Stimulated activated CD4-positive, alpha-beta T cell treated with anti-CD3 and anti-CD28 coated beads, Interleukin-12 subunit alpha, Interleukin-12 subunit beta, amount 100 ng/mL, for 24 hours (primary cell): ENCODE results near the gene PARD3.

Source experiments
- DNase-seq, 2 experiments: peaks; one replicate each; pipeline ENCODE4 v3.0.0-alpha.2; 2020; ENCODE audit warnings: low read depth in 2 of 2

Gene PARD3

GRCh38 chr10:34223658-34224057 is 591.4 kb downstream of the PARD3 start:
- no peak for DNase-seq

- no peak for DNase-seq
Measured at GRCh38 chr10:34222359-34222758, 592.7 kb downstream of the PARD3 start.

GRCh38 chr10:34219753-34220548 is 595.1 kb downstream of the PARD3 start:
- DNase-seq, result no peak

GRCh38 chr10:34217524-34217923 is 597.6 kb downstream of the PARD3 start:
- DNase-seq, result no peak

GRCh38 chr10:34216348-34216945 is 598.6 kb downstream of the PARD3 start:
- DNase-seq, result no peak

GRCh38 chr10:34213805-34214197 is 601.3 kb downstream of the PARD3 start:
- no peak for DNase-seq

- no peak for DNase-seq
Measured at GRCh38 chr10:34213193-34213804, 601.8 kb downstream of the PARD3 start.

GRCh38 chr10:34207343-34207742 is 607.8 kb downstream of the PARD3 start:
- no peak for DNase-seq

- no peak for DNase-seq
Measured at GRCh38 chr10:34206935-34207268, 608.2 kb downstream of the PARD3 start.

- DNase-seq, result no peak
Measured at GRCh38 chr10:34206078-34206934, 608.8 kb downstream of the PARD3 start.

- DNase-seq, result no peak
Measured at GRCh38 chr10:34205452-34205851, 609.6 kb downstream of the PARD3 start.

- no peak for DNase-seq
Measured at GRCh38 chr10:34203966-34204630, 611.0 kb downstream of the PARD3 start.

- DNase-seq, result no peak
Measured at GRCh38 chr10:34200355-34200901, 614.7 kb downstream of the PARD3 start.

GRCh38 chr10:34198953-34199352 is 616.1 kb downstream of the PARD3 start:
- DNase-seq, result no peak

- no peak for DNase-seq
Measured at GRCh38 chr10:34196058-34196433, 619.0 kb downstream of the PARD3 start.

GRCh38 chr10:34195364-34196057 is 619.6 kb downstream of the PARD3 start:
- no peak for DNase-seq

GRCh38 chr10:34193931-34194626 is 621.0 kb downstream of the PARD3 start:
- no peak for DNase-seq

- DNase-seq, result no peak
Measured at GRCh38 chr10:34192646-34193045, 622.5 kb downstream of the PARD3 start.

- no peak for DNase-seq
Measured at GRCh38 chr10:34191406-34191805, 623.7 kb downstream of the PARD3 start.

- DNase-seq, result no peak
Measured at GRCh38 chr10:34190580-34190979, 624.5 kb downstream of the PARD3 start.
